Measurements from ENCODE around the gene RPL36. TPM values are rescaled to one million over a fixed set of nuclear protein-coding genes. Genes with fewer than 3 reads are reported as not detected.

The RPL36 gene
- polyA plus RNA-seq, 1 donor (not counting 4 experiments of a cell fraction or from before 2014, with no cell fraction given): 636 TPM

DNA sequence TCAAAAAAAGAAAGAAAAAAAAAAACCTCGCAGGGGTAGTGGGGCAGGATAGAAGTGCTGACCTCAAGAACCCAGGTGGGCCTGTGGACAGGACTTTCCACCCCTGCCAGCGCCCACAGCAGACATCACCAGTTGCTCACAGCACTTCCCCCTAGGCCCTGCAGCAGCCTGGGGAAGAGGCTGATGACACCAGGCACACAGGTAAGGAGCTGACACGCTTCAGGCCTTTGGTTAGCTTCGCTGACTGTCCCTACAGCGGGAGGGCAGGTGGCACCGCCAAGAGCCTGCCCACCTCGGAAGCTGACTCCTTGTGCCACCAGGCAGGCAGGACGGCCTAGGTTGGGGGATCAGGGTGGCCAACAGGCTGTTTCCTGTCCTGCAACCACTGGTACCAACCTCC is 20.9 kb downstream of the RPL36 start:
- H3K36me3 ChIP-seq (ENCODE audit: control insufficient read depth in 2 of 2, extremely low read depth in 1 of 2, insufficient read depth in 2 of 2, low read length in 2 of 2): peaks cover 38 to 52% of the 10 kb centered on the region in 2 experiments
- H4K20me1 ChIP-seq (ENCODE audit: control insufficient read depth, extremely low read depth, insufficient read depth, low read length): peaks cover 8% of the 10 kb centered on the region
- FAIRE-seq (no peak), DNase-seq (ENCODE audit: low read depth, low spot score) (no peak)
- H3K4me1 ChIP-seq (ENCODE audit: control insufficient read depth, extremely low read depth, insufficient read depth, low read length): no peaks in the 10 kb centered on the region
- H3K9me1 ChIP-seq (ENCODE audit: control insufficient read depth, extremely low read depth, insufficient read depth, low read length): no peaks in the 10 kb centered on the region
- H3K27ac ChIP-seq (ENCODE audit: control insufficient read depth, insufficient read depth, low read length): no peak overlapping the region
- no peak overlapping the region for H3K4me2 ChIP-seq (ENCODE audit: control insufficient read depth, extremely low read depth, insufficient read depth, low read depth, low read length)
- H2AFZ ChIP-seq (ENCODE audit: control insufficient read depth, low read length): no peak overlapping the region
- dilution Hi-C loops (cut with MboI; ENCODE audit: extremely low pct_ligation_motif_present, low sequenced_read_pairs): no loop called here
- H3K4me3 ChIP-seq (ENCODE audit: control insufficient read depth in 2 of 3, extremely low read depth in 1 of 3, insufficient read depth in 2 of 3, low read depth in 1 of 3, low read length in 3 of 3): no peak overlapping the region
- H3K9ac ChIP-seq (ENCODE audit: control insufficient read depth, extremely low read depth, insufficient read depth, low read length): no peak overlapping the region
- H3K79me2 ChIP-seq (ENCODE audit: control insufficient read depth, insufficient read depth, low read length): peaks cover 15% of the 10 kb centered on the region
- TF ChIP-seq, protein P1, sequence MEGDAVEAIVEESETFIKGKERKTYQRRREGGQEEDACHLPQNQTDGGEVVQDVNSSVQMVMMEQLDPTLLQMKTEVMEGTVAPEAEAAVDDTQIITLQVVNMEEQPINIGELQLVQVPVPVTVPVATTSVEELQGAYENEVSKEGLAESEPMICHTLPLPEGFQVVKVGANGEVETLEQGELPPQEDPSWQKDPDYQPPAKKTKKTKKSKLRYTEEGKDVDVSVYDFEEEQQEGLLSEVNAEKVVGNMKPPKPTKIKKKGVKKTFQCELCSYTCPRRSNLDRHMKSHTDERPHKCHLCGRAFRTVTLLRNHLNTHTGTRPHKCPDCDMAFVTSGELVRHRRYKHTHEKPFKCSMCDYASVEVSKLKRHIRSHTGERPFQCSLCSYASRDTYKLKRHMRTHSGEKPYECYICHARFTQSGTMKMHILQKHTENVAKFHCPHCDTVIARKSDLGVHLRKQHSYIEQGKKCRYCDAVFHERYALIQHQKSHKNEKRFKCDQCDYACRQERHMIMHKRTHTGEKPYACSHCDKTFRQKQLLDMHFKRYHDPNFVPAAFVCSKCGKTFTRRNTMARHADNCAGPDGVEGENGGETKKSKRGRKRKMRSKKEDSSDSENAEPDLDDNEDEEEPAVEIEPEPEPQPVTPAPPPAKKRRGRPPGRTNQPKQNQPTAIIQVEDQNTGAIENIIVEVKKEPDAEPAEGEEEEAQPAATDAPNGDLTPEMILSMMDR (optimal IDR thresholded peaks at IDR 0.05 in 1 of 3, IDR thresholded peaks at IDR 0.05 in 1 of 3, conservative IDR thresholded peaks at IDR 0.05 in 1 of 3; ENCODE audit: extremely low read depth in 1 of 3, insufficient read depth in 2 of 3, low read length in 3 of 3): no peak
- TF ChIP-seq EZH2 (IDR thresholded peaks at IDR 0.05; ENCODE audit: low read length): no peak
- H3K27me3 ChIP-seq (ENCODE audit: control insufficient read depth, extremely low read depth, insufficient read depth, low read length): no peaks in the 10 kb centered on the region
- no peaks in the 10 kb centered on the region for H3K9me3 ChIP-seq (ENCODE audit: control insufficient read depth, low read depth, low read length)

GRCh38 chr19:5711713-5712161 is 21.6 kb downstream of the RPL36 start:
- H3K27ac ChIP-seq (ENCODE audit: control insufficient read depth, insufficient read depth, low read length): no peak overlapping the region
- TF ChIP-seq EZH2 (IDR thresholded peaks at IDR 0.05; ENCODE audit: low read length): no peak
- TF ChIP-seq, protein P1 (optimal IDR thresholded peaks at IDR 0.05 in 1 of 3, IDR thresholded peaks at IDR 0.05 in 1 of 3, conservative IDR thresholded peaks at IDR 0.05 in 1 of 3; ENCODE audit: extremely low read depth in 1 of 3, insufficient read depth in 2 of 3, low read length in 3 of 3): no peak
- dilution Hi-C loops (cut with MboI; ENCODE audit: extremely low pct_ligation_motif_present, low sequenced_read_pairs): no loop called here
- H3K4me2 ChIP-seq (ENCODE audit: control insufficient read depth, extremely low read depth, insufficient read depth, low read depth, low read length): no peak overlapping the region
- FAIRE-seq (no peak), DNase-seq (ENCODE audit: low read depth, low spot score) (no peak)
- H3K4me1 ChIP-seq (ENCODE audit: control insufficient read depth, extremely low read depth, insufficient read depth, low read length): no peaks in the 10 kb centered on the region
- H2AFZ ChIP-seq (ENCODE audit: control insufficient read depth, low read length): no peak overlapping the region
- no peaks in the 10 kb centered on the region for H3K9me3 ChIP-seq (ENCODE audit: control insufficient read depth, low read depth, low read length)
- peaks cover 8% of the 10 kb centered on the region for H4K20me1 ChIP-seq (ENCODE audit: control insufficient read depth, extremely low read depth, insufficient read depth, low read length)
- H3K79me2 ChIP-seq (ENCODE audit: control insufficient read depth, insufficient read depth, low read length): peaks cover 21% of the 10 kb centered on the region
- H3K4me3 ChIP-seq (ENCODE audit: control insufficient read depth in 2 of 3, extremely low read depth in 1 of 3, insufficient read depth in 2 of 3, low read depth in 1 of 3, low read length in 3 of 3): no peak overlapping the region
- H3K27me3 ChIP-seq (ENCODE audit: control insufficient read depth, extremely low read depth, insufficient read depth, low read length): no peaks in the 10 kb centered on the region
- no peak overlapping the region for H3K9ac ChIP-seq (ENCODE audit: control insufficient read depth, extremely low read depth, insufficient read depth, low read length)
- H3K36me3 ChIP-seq (ENCODE audit: control insufficient read depth in 2 of 2, extremely low read depth in 1 of 2, insufficient read depth in 2 of 2, low read length in 2 of 2): peaks cover 34 to 50% of the 10 kb centered on the region in 2 experiments
- no peaks in the 10 kb centered on the region for H3K9me1 ChIP-seq (ENCODE audit: control insufficient read depth, extremely low read depth, insufficient read depth, low read length)
